Trophoblast cell (in vitro differentiated cells and primary cell): ENCODE measurements around the gene C9orf50.

Experiments used
- DNase-seq, 2 donors: peaks; one replicate each; pipeline ENCODE4 v3.0.0-alpha.2; 2016
- H2AFZ ChIP-seq: 2 replicates; pipeline ENCODE4 v1.6.1; 2013; ENCODE audit warnings: low read length, moderate library complexity, mild to moderate bottlenecking; ENCODE audit not compliant: insufficient read depth, poor library complexity
- H2AK5ac ChIP-seq: 2 replicates; pipeline ENCODE4 v1.6.1; 2013; ENCODE audit warnings: mild to moderate bottlenecking, low read length
- H2BK120ac ChIP-seq: 2 replicates; pipeline ENCODE4 v1.6.1; 2013; ENCODE audit warnings: low read length, mild to moderate bottlenecking, moderate library complexity; ENCODE audit not compliant: insufficient read depth, poor library complexity
- H2BK12ac ChIP-seq: 2 replicates; pipeline ENCODE4 v1.6.1; 2013; ENCODE audit warnings: mild to moderate bottlenecking, low read length, moderate library complexity
- H2BK5ac ChIP-seq: 2 replicates; pipeline ENCODE4 v1.6.1; 2013; ENCODE audit warnings: low read length, low read depth, moderate library complexity, mild to moderate bottlenecking; ENCODE audit not compliant: poor library complexity
- H3K14ac ChIP-seq: 2 replicates; pipeline ENCODE4 v1.6.1; 2013; ENCODE audit warnings: mild to moderate bottlenecking, low read length
- H3K18ac ChIP-seq: 2 replicates; pipeline ENCODE4 v1.6.1; 2013; ENCODE audit warnings: mild to moderate bottlenecking, low read length
- H3K23ac ChIP-seq: 2 replicates; pipeline ENCODE4 v1.6.1; 2013; ENCODE audit warnings: low read length
- H3K27ac ChIP-seq: 2 replicates; pipeline ENCODE4 v1.5.1; 2013; ENCODE audit warnings: low read depth, mild to moderate bottlenecking, inconsistent platforms, low read length, moderate library complexity
- H3K27me3 ChIP-seq: 2 replicates; pipeline ENCODE4 v1.6.1; 2013; ENCODE audit warnings: inconsistent platforms, mild to moderate bottlenecking, low read length, moderate library complexity; ENCODE audit not compliant: insufficient read depth
- H3K36me3 ChIP-seq, 2 experiments: 1 replicate in 1 of 2; 2 replicates in 1 of 2; pipeline ENCODE4 v1.6.1; 2013; ENCODE audit warnings: low read length in 2 of 2, mild to moderate bottlenecking in 2 of 2, moderate library complexity in 1 of 2; ENCODE audit not compliant: insufficient read depth in 2 of 2, control insufficient read depth in 1 of 2
- H3K4ac ChIP-seq: 2 replicates; pipeline ENCODE4 v1.6.1; 2013; ENCODE audit warnings: low read depth, mild to moderate bottlenecking, low read length, moderate library complexity
- H3K4me1 ChIP-seq, 2 experiments: 1 replicate in 1 of 2; 2 replicates in 1 of 2; pipeline ENCODE4 v1.6.1; 2013; ENCODE audit warnings: low read length in 2 of 2, mild to moderate bottlenecking in 2 of 2, moderate library complexity in 1 of 2; ENCODE audit not compliant: insufficient read depth in 2 of 2, control insufficient read depth in 1 of 2
- H3K4me2 ChIP-seq: 2 replicates; pipeline ENCODE4 v1.6.1; 2013; ENCODE audit warnings: inconsistent platforms, mild to moderate bottlenecking, low read length, moderate library complexity
- H3K4me3 ChIP-seq: 2 replicates; pipeline ENCODE4 v1.5.1; 2013; ENCODE audit warnings: mild to moderate bottlenecking, low read depth, low read length, inconsistent platforms
- H3K79me1 ChIP-seq: one replicate; pipeline ENCODE4 v1.6.1; 2013; ENCODE audit warnings: low read length
- H3K79me2 ChIP-seq: 2 replicates; pipeline ENCODE4 v1.6.1; 2013; ENCODE audit warnings: low read length, mild to moderate bottlenecking; ENCODE audit not compliant: control insufficient read depth, insufficient read depth, poor library complexity
- H3K9ac ChIP-seq: 2 replicates; pipeline ENCODE4 v1.6.1; 2013; ENCODE audit warnings: mild to moderate bottlenecking, low read length
- H3K9me3 ChIP-seq: 2 replicates; pipeline ENCODE4 v1.6.1; 2013; ENCODE audit warnings: low read depth, mild to moderate bottlenecking, control low read depth, inconsistent platforms, low read length; ENCODE audit not compliant: insufficient read depth
- H4K12ac ChIP-seq: 2 replicates; pipeline ENCODE4 v1.6.1; 2013; ENCODE audit warnings: low read depth, mild to moderate bottlenecking, low read length, moderate library complexity
- H4K8ac ChIP-seq: 2 replicates; pipeline ENCODE4 v1.6.1; 2013; ENCODE audit warnings: low read depth, mild to moderate bottlenecking, low read length, moderate library complexity
- H4K91ac ChIP-seq: one replicate; pipeline ENCODE4 v1.6.1; 2013; ENCODE audit warnings: low read depth, mild to moderate bottlenecking, low read length, moderate library complexity
- WGBS: extraction: QIAGEN DNeasy Blood & Tissue Kit; methylation state at CpG from one replicate; pipeline ENCODE4 v1.1.7; 2013; ENCODE audit warnings: missing lambda C conversion rate; ENCODE audit not compliant: insufficient read length, insufficient coverage; ENCODE audit errors: extremely low coverage; 5-methylcytosine and 5-hydroxymethylcytosine counted together

C9orf50 gene

GRCh38 chr9:129573977-129574376 lies 46.9 kb downstream of the C9orf50 start:
- Histone ChIP-seq H2BK5ac (no peak overlapping the region), H4K91ac (no peak overlapping the region), H3K4ac (no peak overlapping the region), H3K4me2 (no peak overlapping the region), H3K4me3 (no peak overlapping the region), H4K8ac (no peak overlapping the region), H3K36me3 (no peaks in the 10 kb centered on the region), H3K23ac (no peak overlapping the region), H3K79me2 (peaks cover 2% of the 10 kb centered on the region), H3K4me1 (peaks cover 27 to 34% of the 10 kb centered on the region in 2 experiments), H2AK5ac (no peak overlapping the region), H3K27me3 (no peaks in the 10 kb centered on the region), H3K9me3 (peaks cover 5% of the 10 kb centered on the region), H2BK120ac (no peak overlapping the region), H3K14ac (no peak overlapping the region), H4K12ac (no peak overlapping the region), H2AFZ (no peak overlapping the region), H3K18ac (no peak overlapping the region), H3K9ac (no peak overlapping the region), H2BK12ac (no peak overlapping the region), H3K79me1 (peaks cover 31% of the 10 kb centered on the region), H3K27ac (no peak overlapping the region)
- no peak for DNase-seq
- WGBS: no CpG with 5 or more reads among the region's 5 CpGs

GRCh38 chr9:129572517-129572916 lies 48.4 kb downstream of the C9orf50 start:
- Histone ChIP-seq H2AFZ (no peak overlapping the region), H3K27me3 (no peaks in the 10 kb centered on the region), H2BK120ac (no peak overlapping the region), H3K4ac (no peak overlapping the region), H3K23ac (no peak overlapping the region), H4K12ac (no peak overlapping the region), H3K4me1 (peaks cover 36 to 38% of the 10 kb centered on the region in 2 experiments), H3K36me3 (no peaks in the 10 kb centered on the region), H3K4me3 (no peak overlapping the region), H2BK5ac (no peak overlapping the region), H3K79me1 (peaks cover 41% of the 10 kb centered on the region), H3K18ac (no peak overlapping the region), H4K91ac (no peak overlapping the region), H3K79me2 (peaks cover 4% of the 10 kb centered on the region), H2AK5ac (no peak overlapping the region), H3K27ac (no peak overlapping the region), H3K14ac (no peak overlapping the region), H3K9me3 (peaks cover 5% of the 10 kb centered on the region), H3K4me2 (no peak overlapping the region), H3K9ac (no peak overlapping the region), H4K8ac (no peak overlapping the region), H2BK12ac (peak overlapping the region; percentile 48)
- DNase-seq: no peak
- WGBS: no CpG with 5 or more reads among the region's 10 CpGs

- H3K14ac ChIP-seq: no peak overlapping the region
- H2BK120ac ChIP-seq: no peak overlapping the region
- H3K18ac ChIP-seq: no peak overlapping the region
- H3K27me3 ChIP-seq: no peaks in the 10 kb centered on the region
- H3K9me3 ChIP-seq: peaks cover 5% of the 10 kb centered on the region
- H2BK5ac ChIP-seq: no peak overlapping the region
- no peaks in the 10 kb centered on the region for H3K36me3 ChIP-seq
- no peak overlapping the region for H3K23ac ChIP-seq
- no peak for DNase-seq
- H3K4ac ChIP-seq: no peak overlapping the region
- peaks cover 4% of the 10 kb centered on the region for H3K79me2 ChIP-seq
- H3K9ac ChIP-seq: no peak overlapping the region
- H3K4me3 ChIP-seq: no peak overlapping the region
- peaks cover 41% of the 10 kb centered on the region for H3K79me1 ChIP-seq
- H2AK5ac ChIP-seq: no peak overlapping the region
- H2AFZ ChIP-seq: no peak overlapping the region
- H2BK12ac ChIP-seq: no peak overlapping the region
- WGBS: no CpG with 5 or more reads among the region's 7 CpGs
- H4K12ac ChIP-seq: no peak overlapping the region
- no peak overlapping the region for H3K27ac ChIP-seq
- peaks cover 35 to 36% of the 10 kb centered on the region in 2 experiments for H3K4me1 ChIP-seq
- H4K91ac ChIP-seq: no peak overlapping the region
- no peak overlapping the region for H4K8ac ChIP-seq
- no peak overlapping the region for H3K4me2 ChIP-seq
Observed at GRCh38 chr9:129572052-129572425, 48.9 kb downstream of the C9orf50 start.

GRCh38 chr9:129571298-129572051 lies 49.4 kb downstream of the C9orf50 start:
- Histone ChIP-seq H3K27ac (no peak overlapping the region), H2BK12ac (peak overlapping the region; percentile 98)
- WGBS: no CpG with 5 or more reads among the region's 13 CpGs

More at GRCh38 chr9:129571298-129572051, 49.4 kb downstream of the C9orf50 start:
- peaks cover 4% of the 10 kb centered on the region for H3K79me2 ChIP-seq
- H3K4ac ChIP-seq: peak overlapping the region; percentile 69
- peaks cover 37% of the 10 kb centered on the region for H3K79me1 ChIP-seq
- peak overlapping the region; percentile 93 for H3K18ac ChIP-seq
- peaks cover 5% of the 10 kb centered on the region for H3K9me3 ChIP-seq
- H3K23ac ChIP-seq: no peak overlapping the region
- H3K27me3 ChIP-seq: no peaks in the 10 kb centered on the region
- H2AK5ac ChIP-seq: peak overlapping the region; percentile 43
- peak overlapping the region; percentile 76 for H4K8ac ChIP-seq
- H2AFZ ChIP-seq: no peak overlapping the region
- no peak overlapping the region for H3K9ac ChIP-seq
- peak overlapping the region; percentile 6 for H4K12ac ChIP-seq
- peaks cover 31 to 32% of the 10 kb centered on the region in 2 experiments for H3K4me1 ChIP-seq
- peak overlapping the region; percentile 92 for H2BK120ac ChIP-seq
- H3K36me3 ChIP-seq: no peaks in the 10 kb centered on the region
- no peak overlapping the region for H3K4me2 ChIP-seq
- H3K4me3 ChIP-seq: no peak overlapping the region
- H3K14ac ChIP-seq: peak overlapping the region; percentile 94
- peak overlapping the region; percentile 97 for H4K91ac ChIP-seq
- H2BK5ac ChIP-seq: peak overlapping the region; percentile 85
- no peak for DNase-seq
